ENCODE data around the gene ZNF585A. TPM values are rescaled to one million over a fixed set of nuclear protein-coding genes. Genes with fewer than 3 reads are reported as not detected.

Gene ZNF585A
- polyA plus RNA-seq: 16.9 and 30.9 TPM in 2 replicates

GRCh38 chr19:37172368-37173366, at the start of gene ZNF585A:
Gene ZNF585A (minus strand): TSS chr19:37172695. CDS start chr19:37169910, 2,785 bp downstream.

GRCh38 chr19:37217775-37218591, 45.5 kb upstream of the ZNF585A start, which contains the start of gene ZNF383:
Gene ZNF383 (plus strand): TSS chr19:37218214. CDS start chr19:37230454, 12,240 bp downstream.

Other genes with a start within 250 kb of the ZNF585A start
- 37.0 and 44.0 TPM in 2 replicates for gene ZNF420, start 94.3 kb downstream of the ZNF585A start, polyA plus RNA-seq
- 5.0 and 9.5 TPM in 2 replicates for gene ZNF585B, start 37.8 kb upstream of the ZNF585A start, polyA plus RNA-seq
- 5.3 and 7.4 TPM in 2 replicates for gene ZNF383, start 45.5 kb upstream of the ZNF585A start, polyA plus RNA-seq
- 2.9 and 9.7 TPM in 2 replicates for gene ZNF527, start 198.4 kb upstream of the ZNF585A start, polyA plus RNA-seq

Data from Purkinje cell (primary cell).